Activated T-cell treated with anti-CD3 and anti-CD28 coated beads, Interleukin-2, amount 50 U/mL, for 4 hours (primary cell): ENCODE measurements around the gene HAUS8. TPM values are rescaled to one million over a fixed set of nuclear protein-coding genes. Genes with fewer than 3 reads are reported as not detected.

Experiments
- ATAC-seq, 2 donors: fragments of 200-7000 bp; cut with Tn5 transposase; one replicate each; pipeline ENCODE4 v1.10.0; 2021
- DNase-seq: peaks from one replicate; pipeline ENCODE4 v3.0.0-alpha.2; 2020
- H3K27me3 Mint-ChIP-seq: one replicate; pipeline ENCODE4 v1.8.0; 2021; ENCODE audit warnings: low read depth, mixed read lengths
- H3K36me3 Mint-ChIP-seq: one replicate; pipeline ENCODE4 v1.8.0; 2022; ENCODE audit warnings: mixed read lengths; ENCODE audit not compliant: insufficient read depth
- H3K4me1 Mint-ChIP-seq: one replicate; pipeline ENCODE4 v1.8.0; 2021; ENCODE audit warnings: low read depth, mixed read lengths
- H3K4me3 Mint-ChIP-seq: one replicate; pipeline ENCODE4 v1.8.0; 2021; ENCODE audit warnings: mild to moderate bottlenecking, moderate library complexity, mixed read lengths
- H3K9me3 Mint-ChIP-seq: one replicate; pipeline ENCODE4 v1.8.0; 2021; ENCODE audit warnings: mixed read lengths
- total RNA-seq, 3 donors: library from RNA; stranded (reverse); gene quantifications; one replicate each; pipeline ENCODE4 v1.2.1, GENCODE V29; 2021

HAUS8 gene, protein sequence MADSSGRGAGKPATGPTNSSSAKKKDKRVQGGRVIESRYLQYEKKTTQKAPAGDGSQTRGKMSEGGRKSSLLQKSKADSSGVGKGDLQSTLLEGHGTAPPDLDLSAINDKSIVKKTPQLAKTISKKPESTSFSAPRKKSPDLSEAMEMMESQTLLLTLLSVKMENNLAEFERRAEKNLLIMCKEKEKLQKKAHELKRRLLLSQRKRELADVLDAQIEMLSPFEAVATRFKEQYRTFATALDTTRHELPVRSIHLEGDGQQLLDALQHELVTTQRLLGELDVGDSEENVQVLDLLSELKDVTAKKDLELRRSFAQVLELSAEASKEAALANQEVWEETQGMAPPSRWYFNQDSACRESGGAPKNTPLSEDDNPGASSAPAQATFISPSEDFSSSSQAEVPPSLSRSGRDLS
- total RNA-seq: 10 to 100 TPM; 21.5 to 29.3 (median 28.3) TPM

GRCh38 chr19:17075035-17075863 lies at the start of gene HAUS8, which contains the start of gene MYO9B:
HAUS8 (minus strand) TSS chr19:17075452; CDS start chr19:17075422, 30 bp downstream.
MYO9B (plus strand) TSS chr19:17075777; CDS start chr19:17101718, 25,941 bp downstream.
- Mint-ChIP-seq H3K4me3 (peak within 1 kb of the TSS; percentile 98), H3K36me3 (peaks cover 15% of the 10 kb centered on the region), H3K27me3 (no peaks in the 10 kb centered on the region), H3K9me3 (no peaks in the 10 kb centered on the region), H3K4me1 (peaks cover 59% of the 10 kb centered on the region)
- peak; percentile 99 for DNase-seq
- peak; percentile 79 to 83 for ATAC-seq

DNA sequence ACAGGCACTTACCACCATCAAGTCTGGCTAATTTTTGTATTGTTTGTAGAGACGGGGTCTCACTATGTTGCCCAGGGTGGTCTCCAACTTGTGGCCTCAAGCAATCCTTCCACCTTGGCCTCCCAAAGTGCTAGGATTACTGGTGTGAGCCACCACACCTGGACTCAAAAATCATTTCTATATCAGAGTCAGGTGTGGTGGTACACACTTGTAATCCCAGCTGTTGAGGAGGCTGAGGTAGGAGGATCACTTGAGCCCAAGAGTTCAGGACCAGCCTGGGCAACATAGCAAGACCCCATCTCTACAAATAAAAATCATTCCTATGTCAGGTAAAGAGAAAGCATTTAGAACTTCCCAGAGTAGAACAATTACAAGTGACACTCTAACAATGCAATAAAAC lies 48.8 kb upstream of the HAUS8 start:
- no peak for ATAC-seq
- Mint-ChIP-seq H3K27me3 (no peaks in the 10 kb centered on the region), H3K9me3 (no peaks in the 10 kb centered on the region), H3K4me1 (peaks cover 37% of the 10 kb centered on the region), H3K36me3 (peaks cover 9% of the 10 kb centered on the region), H3K4me3 (no peak overlapping the region)
- DNase-seq: no peak

GRCh38 chr19:17123041-17123440 lies 47.8 kb upstream of the HAUS8 start:
- DNase-seq: no peak
- H3K9me3 Mint-ChIP-seq: no peaks in the 10 kb centered on the region
- H3K4me1 Mint-ChIP-seq: peaks cover 35% of the 10 kb centered on the region
- ATAC-seq: no peak
- H3K4me3 Mint-ChIP-seq: no peak overlapping the region
- H3K27me3 Mint-ChIP-seq: no peaks in the 10 kb centered on the region
- H3K36me3 Mint-ChIP-seq: peaks cover 6% of the 10 kb centered on the region

GRCh38 chr19:17121736-17122293 lies 46.6 kb upstream of the HAUS8 start:
- Mint-ChIP-seq H3K27me3 (no peaks in the 10 kb centered on the region), H3K36me3 (peaks cover 6% of the 10 kb centered on the region), H3K4me1 (peaks cover 29% of the 10 kb centered on the region), H3K4me3 (no peak overlapping the region), H3K9me3 (no peaks in the 10 kb centered on the region)
- ATAC-seq: no peak
- DNase-seq: no peak

- Mint-ChIP-seq H3K4me1 (peaks cover 9% of the 10 kb centered on the region), H3K36me3 (peaks cover 8% of the 10 kb centered on the region), H3K4me3 (no peak overlapping the region), H3K27me3 (no peaks in the 10 kb centered on the region), H3K9me3 (no peaks in the 10 kb centered on the region)
- DNase-seq (no peak), ATAC-seq (no peak)
These were observed 43.7 kb upstream of the HAUS8 start for GRCh38 chr19:17118957-17119356.

- Mint-ChIP-seq H3K4me3 (no peak overlapping the region), H3K36me3 (peaks cover 12% of the 10 kb centered on the region), H3K4me1 (peaks cover 14% of the 10 kb centered on the region), H3K9me3 (no peaks in the 10 kb centered on the region), H3K27me3 (no peaks in the 10 kb centered on the region)
- DNase-seq (no peak), ATAC-seq (no peak)
These were observed 41.9 kb upstream of the HAUS8 start for GRCh38 chr19:17116996-17117702.

DNA sequence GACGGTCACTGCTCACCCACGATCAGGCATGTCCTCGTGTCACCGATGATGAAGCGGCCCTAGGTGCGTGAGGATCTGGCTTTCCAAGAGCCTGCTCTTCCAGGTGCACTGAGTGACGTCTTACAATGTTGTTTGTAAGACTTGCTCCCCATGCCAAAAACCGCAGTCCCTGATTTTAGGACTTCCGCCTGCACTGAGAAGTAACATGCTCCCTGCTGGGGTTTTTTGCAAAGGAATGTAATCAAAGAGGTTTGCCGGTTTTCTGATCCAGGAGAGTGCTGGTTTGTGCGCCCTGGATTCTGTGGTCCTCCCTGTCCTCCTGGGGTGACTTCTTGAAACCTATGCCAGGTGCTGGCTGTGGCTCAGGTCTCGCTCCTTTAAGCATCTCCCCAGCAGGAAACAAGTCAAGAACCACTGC lies 39.2 kb upstream of the HAUS8 start:
- H3K4me3 Mint-ChIP-seq: no peak overlapping the region
- no peaks in the 10 kb centered on the region for H3K9me3 Mint-ChIP-seq
- H3K27me3 Mint-ChIP-seq: no peaks in the 10 kb centered on the region
- peaks cover 26% of the 10 kb centered on the region for H3K4me1 Mint-ChIP-seq
- peaks cover 15% of the 10 kb centered on the region for H3K36me3 Mint-ChIP-seq
- DNase-seq (no peak), ATAC-seq (no peak)

DNA sequence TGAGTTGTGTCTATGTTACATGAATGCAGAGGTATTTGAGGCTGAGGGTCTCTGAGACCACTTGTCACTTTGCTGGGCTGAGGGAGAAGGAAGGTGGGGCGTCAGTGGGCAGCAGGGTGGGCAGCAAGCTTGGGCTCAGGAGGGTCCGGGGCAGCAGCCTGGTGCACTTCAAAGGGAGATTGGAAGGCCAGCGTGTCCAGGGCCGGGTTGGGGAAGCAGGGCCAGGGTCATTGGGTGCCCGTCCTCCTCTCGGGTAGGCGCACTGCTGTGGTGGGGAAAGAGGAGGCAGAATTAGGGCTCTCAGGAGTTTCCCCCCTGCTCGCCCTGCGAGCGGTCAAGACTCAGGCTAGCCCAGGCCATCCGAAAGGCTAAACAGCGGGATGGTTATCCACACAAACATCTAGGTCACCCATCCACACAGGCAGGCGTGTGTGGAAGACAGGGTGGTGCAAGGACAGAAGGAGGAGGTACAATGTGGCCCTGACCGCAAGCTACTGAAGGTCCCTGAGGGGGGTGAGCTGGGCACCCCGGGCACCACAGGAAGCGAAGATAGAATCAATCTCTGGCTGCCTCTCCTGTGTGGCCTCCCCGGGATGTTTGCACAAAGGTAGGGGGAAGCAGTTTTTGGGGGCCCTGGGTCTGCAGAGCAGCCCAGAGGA lies 38.0 kb upstream of the HAUS8 start:
- ATAC-seq (no peak), DNase-seq (no peak)
- H3K36me3 Mint-ChIP-seq: peaks cover 16% of the 10 kb centered on the region
- peaks cover 26% of the 10 kb centered on the region for H3K4me1 Mint-ChIP-seq
- no peaks in the 10 kb centered on the region for H3K9me3 Mint-ChIP-seq
- H3K27me3 Mint-ChIP-seq: no peaks in the 10 kb centered on the region
- H3K4me3 Mint-ChIP-seq: no peak overlapping the region

DNA sequence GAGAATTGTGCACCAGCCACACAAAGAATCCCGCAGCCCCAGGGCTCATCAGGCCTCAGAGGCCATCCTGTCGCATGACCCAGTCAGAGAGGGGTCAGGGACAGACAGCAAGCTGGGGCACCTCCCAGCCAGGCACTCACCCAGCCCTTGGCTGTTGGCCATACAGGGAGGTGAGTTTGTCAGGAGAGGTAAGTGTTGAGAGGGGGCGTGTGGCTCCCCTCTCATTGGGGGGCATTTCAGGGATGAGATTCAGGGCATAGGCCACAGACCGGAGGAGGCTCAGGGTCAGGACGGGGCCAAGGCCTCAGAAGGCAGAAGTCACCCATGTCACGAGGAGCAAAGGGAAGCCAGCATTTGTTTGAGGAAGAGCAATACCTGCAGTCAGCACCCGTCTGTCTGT lies 37.4 kb upstream of the HAUS8 start:
- peaks cover 27% of the 10 kb centered on the region for H3K4me1 Mint-ChIP-seq
- DNase-seq: no peak
- ATAC-seq: no peak
- H3K4me3 Mint-ChIP-seq: no peak overlapping the region
- H3K27me3 Mint-ChIP-seq: no peaks in the 10 kb centered on the region
- H3K9me3 Mint-ChIP-seq: no peaks in the 10 kb centered on the region
- H3K36me3 Mint-ChIP-seq: peaks cover 21% of the 10 kb centered on the region

- no peaks in the 10 kb centered on the region for H3K27me3 Mint-ChIP-seq
- peaks cover 27% of the 10 kb centered on the region for H3K4me1 Mint-ChIP-seq
- no peaks in the 10 kb centered on the region for H3K9me3 Mint-ChIP-seq
- ATAC-seq (no peak), DNase-seq (no peak)
- no peak overlapping the region for H3K4me3 Mint-ChIP-seq
- peaks cover 21% of the 10 kb centered on the region for H3K36me3 Mint-ChIP-seq
These were observed 37.0 kb upstream of the HAUS8 start for GRCh38 chr19:17112271-17112670.

DNA sequence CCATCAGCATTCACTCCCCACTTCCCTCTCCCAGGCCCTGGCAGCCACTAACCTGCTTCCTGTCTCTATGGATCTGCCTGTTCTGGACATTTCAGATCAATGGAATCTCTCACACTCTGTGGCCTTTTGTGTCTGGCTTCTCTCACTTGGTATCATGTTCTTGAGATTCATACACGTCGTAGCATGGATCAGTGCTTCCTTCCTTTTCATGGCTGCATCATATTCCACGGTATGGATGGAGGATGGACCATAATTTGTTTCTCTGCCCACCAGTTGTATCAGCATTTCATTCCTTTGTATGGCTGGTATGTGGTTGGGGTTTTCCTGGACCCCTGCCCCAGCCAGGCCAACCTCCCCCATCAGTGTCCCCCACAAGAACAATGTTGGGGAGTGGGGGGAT lies 36.5 kb upstream of the HAUS8 start:
- peaks cover 24% of the 10 kb centered on the region for H3K4me1 Mint-ChIP-seq
- no peak for ATAC-seq
- no peaks in the 10 kb centered on the region for H3K27me3 Mint-ChIP-seq
- no peaks in the 10 kb centered on the region for H3K9me3 Mint-ChIP-seq
- no peak overlapping the region for H3K4me3 Mint-ChIP-seq
- no peak for DNase-seq
- H3K36me3 Mint-ChIP-seq: peaks cover 21% of the 10 kb centered on the region

GRCh38 chr19:17110599-17110966 lies 35.3 kb upstream of the HAUS8 start:
- ATAC-seq: no peak
- Mint-ChIP-seq H3K4me3 (no peak overlapping the region), H3K9me3 (no peaks in the 10 kb centered on the region), H3K36me3 (peaks cover 23% of the 10 kb centered on the region), H3K27me3 (no peaks in the 10 kb centered on the region), H3K4me1 (peaks cover 23% of the 10 kb centered on the region)
- no peak for DNase-seq

DNA sequence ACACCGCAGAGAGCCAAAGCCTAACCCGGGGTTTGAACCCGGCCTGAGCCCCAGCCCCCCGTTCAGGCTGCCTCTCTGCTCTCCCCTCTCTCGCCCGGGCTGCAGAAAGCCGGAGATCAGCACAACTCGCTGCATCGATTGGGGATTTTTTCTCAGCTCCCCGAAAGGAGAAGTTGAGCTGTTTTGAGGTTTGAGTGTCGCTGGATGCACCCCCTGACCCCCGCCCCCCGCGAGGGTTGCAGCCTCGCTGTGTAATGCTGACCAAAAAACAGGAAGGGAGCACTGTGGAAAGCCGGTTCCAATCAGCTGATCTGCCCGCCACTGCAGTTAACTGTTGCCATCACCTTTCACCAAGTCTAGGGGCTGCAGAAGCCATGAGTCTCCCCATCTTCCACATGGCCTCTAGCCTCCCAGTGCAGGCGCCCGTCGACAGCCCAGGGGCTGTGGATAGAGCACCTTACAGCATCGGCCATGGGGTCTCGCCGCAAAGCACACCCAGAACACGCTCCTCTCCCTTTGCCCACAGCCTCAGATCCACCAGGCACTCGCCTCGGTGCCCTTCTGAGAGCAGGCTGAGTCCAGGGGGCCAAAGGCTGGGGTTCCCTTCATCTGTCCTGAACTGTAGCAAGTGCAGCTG lies 34.8 kb upstream of the HAUS8 start:
- no peak overlapping the region for H3K4me3 Mint-ChIP-seq

More for the DNA sequence above, 34.8 kb upstream of the HAUS8 start:
- Mint-ChIP-seq H3K36me3 (peaks cover 24% of the 10 kb centered on the region), H3K9me3 (no peaks in the 10 kb centered on the region), H3K27me3 (no peaks in the 10 kb centered on the region), H3K4me1 (peaks cover 26% of the 10 kb centered on the region)
- DNase-seq (no peak), ATAC-seq (peak; percentile 15 to 23)
